HG03469 (cell line): ENCODE data around the gene KRTAP13-2.

Experiments
- ATAC-seq: cut with Tn5 transposase; IDR thresholded peaks from one replicate; pipeline ENCODE4 v1.9.1; 2021; ENCODE audit warnings: mild to moderate bottlenecking, moderate library complexity, moderate number of reproducible peaks; ENCODE audit not compliant: unreplicated experiment

KRTAP13-2 gene

DNA sequence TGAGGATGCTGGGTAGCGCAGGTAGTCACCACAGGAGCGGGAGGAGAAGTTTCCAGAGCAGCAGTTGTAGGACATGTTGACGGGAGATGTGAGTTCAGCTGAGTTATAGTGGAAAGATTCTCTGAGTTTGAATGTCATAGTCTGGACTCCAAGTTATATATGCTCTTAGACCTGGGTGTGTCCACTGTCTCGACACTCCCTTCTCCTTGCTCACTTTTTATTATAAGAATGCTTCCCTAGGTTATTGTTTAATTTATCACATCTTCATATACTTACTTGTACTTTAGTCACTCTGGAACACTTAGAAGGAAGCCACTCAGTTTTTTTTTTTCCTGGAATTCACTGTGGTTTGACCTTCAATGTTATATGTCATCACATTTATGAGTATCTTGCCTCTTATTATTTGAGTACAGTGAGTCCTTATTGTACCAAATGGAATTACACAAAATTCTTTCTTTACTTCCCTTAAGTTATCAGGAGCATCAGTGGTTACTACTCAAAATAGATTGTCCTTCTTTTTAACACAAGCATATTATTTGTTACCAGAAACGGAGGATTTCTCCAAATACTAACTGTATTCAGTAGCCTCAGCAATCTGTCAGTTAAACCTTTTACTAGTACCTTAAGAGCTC, at the start of gene KRTAP13-2:
Gene KRTAP13-2 (minus strand): TSS at position 133 of the 632 bp plus-strand sequence. CDS start 58 bp downstream, at position 75.
- no peak for ATAC-seq

DNA sequence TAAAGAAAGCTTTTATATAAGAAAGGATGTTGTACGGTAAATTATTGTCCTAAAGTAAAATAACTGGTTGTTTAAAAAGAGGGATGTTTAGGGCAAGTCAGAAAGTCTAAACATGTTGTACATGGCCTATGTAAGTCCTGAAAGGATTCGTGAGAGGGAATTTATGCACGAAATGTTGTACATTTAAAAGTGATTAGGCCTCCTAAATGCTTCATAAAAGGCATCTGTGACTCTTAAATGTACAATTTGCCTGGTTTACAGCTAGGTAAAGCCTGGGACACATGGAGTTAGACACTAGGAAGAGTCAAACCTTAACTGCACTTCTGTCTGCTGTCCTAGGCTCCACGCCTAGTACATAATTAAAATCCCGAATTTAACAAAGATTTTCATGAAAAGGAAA, 43.9 kb upstream of the KRTAP13-2 start:
- no peak for ATAC-seq

DNA sequence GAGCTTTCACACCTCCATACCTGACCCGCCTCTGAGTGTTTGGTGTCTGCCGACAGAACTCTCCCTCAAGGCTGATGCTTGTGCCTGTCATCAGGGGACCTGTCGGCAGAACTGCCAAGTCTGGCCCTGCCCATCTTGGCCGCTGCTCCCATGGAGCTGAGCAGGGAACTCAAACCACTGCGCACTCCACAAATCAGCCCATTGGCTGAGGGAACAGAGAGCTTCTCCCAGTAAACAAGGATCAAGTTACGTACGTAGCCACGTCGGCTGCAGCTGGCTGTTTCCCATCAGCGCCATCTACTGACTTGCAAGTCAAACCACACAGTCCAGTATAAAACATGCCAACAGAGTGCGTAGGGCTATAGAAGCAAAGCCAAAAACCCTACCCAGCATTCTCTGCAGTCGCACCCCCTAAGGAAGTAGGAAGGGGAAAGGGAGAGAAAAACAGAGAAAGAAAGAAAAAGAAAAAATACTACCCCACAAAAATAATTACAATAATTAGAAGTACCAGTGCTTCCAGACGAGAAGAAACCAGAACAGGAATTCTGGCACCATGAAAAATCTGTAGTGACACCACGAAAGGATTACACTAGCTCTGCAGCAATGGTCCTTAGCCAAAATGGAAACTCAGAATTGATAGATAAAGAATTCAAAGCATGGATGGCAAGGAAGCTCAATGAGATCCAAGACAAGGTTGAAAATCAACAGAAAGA, 36.9 kb upstream of the KRTAP13-2 start:
- no peak for ATAC-seq

GRCh38 chr21:30395731-30396130, 23.7 kb upstream of the KRTAP13-2 start, which contains the start of gene KRTAP13-1:
TSS of gene KRTAP13-1 (plus strand) at chr21:30396031. CDS start at chr21:30396087, 56 bp downstream.
- ATAC-seq: no peak

GRCh38 chr21:30391492-30392025, 19.5 kb upstream of the KRTAP13-2 start:
- no peak for ATAC-seq

DNA sequence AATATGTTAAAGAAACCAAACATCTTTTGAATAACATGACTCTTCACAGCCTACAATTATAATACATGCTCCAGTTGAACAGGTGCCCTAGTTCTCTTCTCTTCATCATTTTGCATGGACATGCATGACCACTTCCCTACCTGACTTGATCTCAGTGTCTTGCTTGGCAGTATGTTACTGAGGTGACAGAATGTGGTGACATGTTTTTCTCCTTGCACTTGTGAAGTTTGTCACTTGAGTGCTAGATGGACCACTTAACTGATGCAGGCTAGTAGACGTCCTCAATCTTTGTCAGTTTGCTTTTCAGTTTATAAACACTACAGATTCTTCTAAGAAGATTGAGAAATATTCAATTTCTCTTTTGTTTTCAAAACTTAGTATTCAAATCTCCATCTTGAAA, 10.1 kb upstream of the KRTAP13-2 start:
- ATAC-seq: no peak

DNA sequence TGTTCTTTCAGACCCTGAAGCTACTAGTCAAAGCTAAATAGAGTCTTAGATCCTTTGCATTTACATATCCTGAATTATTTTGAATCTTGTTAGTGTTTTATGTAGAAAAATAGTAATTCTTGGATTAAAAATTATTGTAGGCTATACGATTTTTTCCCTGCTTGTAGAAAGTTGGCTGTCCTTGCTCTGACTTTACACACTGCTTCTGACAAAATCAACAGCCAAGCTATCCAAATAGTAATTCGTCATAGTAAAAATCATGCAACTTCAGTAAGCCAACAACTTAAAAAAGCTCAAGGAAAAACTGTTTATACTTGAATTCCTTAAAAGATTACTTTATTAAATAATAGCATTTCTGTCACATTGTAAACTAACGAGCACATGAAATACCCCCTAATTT, 16.2 kb downstream of the KRTAP13-2 start:
- no peak for ATAC-seq

DNA sequence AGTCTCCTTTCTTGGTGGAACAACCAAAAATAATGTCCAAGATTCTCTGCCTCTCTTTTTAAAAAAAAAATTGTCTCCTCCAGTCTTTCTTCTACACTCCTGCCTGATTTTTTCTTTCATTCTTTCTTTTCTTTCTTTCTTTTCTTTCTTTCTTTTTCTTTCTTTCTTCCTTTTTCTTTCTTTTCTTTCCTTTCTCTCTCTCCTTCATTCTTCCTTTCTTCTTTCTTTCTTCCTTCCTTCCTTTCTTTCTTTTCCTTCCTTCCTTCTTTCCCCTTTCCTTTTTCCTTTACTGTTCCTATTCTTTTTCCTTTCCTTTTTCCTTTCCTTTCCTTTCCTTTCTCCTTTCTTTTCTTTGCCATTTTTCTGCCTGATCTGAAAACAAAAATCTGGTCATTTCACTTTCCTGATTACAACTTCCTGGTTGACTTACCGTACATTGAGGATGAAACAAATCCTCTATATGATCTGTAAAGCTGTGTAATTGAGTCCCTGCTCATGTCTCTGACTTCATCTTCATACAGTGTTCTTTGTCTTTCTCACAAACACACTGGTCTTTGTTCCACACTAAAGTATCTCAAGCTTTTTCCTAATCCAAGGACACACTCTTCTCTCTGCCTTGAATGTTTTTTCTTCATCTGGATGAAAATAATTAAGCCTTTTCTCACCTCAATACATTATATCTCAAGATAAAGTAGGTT, 17.6 kb downstream of the KRTAP13-2 start:
- ATAC-seq: no peak

DNA sequence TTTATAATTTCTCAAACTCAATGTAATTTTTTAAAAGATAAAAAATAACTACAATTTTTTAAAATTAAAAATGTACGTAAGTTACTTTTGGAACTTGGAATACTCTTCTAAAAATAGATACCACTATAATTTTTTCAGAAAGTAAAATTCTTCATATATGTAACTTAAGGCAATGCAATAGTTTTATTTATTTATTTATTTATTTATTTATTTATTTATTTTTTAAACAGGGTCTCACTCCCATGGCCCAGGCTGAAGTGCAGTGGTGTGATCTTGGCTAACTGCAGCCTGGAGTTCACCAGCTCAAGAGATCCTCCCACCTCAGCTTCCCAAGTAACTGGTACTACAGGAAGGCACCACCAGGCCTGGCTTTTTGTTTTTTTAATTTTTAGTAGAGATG, 20.5 kb downstream of the KRTAP13-2 start:
- no peak for ATAC-seq

- ATAC-seq: no peak
These were observed 22.5 kb downstream of the KRTAP13-2 start for GRCh38 chr21:30349572-30349971.

DNA sequence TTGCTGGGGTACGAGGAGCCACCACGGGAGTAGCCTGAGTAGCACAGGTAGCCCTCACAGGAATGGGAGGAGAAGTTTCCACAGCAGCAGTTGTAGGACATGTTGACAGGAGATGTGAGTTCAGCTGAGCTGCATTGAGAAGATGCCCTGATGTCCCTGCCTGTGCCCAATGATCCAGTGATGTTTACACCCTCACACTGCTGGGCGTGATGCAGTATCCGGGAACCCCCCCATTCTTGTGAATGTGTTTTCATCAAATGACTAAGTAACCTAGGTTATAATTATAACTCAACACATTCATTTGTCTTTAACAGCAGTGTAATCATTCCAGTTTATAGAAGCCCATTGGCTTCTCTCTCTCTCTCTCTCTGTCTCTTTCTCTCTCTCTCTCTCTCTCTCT, 23.6 kb downstream of the KRTAP13-2 start, which contains the start of gene KRTAP23-1:
Gene KRTAP23-1 (minus strand): TSS at position 101 of the 400 bp plus-strand sequence. CDS start 0 bp downstream, at position 101.
- ATAC-seq: no peak

DNA sequence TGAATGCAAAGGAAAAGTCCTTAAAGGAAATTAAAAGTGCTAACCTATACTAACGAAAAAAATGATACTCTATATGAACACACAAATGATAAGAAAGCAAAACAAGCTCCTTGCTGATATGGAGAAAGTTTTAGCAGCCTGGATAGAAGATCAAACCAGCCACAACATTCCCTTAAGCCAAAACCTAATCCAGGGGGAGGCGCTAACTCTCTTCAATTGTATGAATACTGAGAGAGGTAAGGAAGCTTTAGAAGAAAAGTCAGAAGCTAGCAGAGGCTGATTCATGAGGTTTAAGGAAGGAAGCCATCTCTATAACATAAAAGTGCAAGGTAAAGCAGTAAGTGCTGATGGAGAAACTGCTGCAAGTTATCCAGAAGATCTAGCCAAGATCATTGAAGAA, 27.1 kb downstream of the KRTAP13-2 start:
- no peak for ATAC-seq

GRCh38 chr21:30340714-30341573, 31.1 kb downstream of the KRTAP13-2 start:
- ATAC-seq: no peak

- no peak for ATAC-seq
These were observed 33.4 kb downstream of the KRTAP13-2 start for GRCh38 chr21:30338717-30339116.

- ATAC-seq: no peak
These were observed 34.3 kb downstream of the KRTAP13-2 start for GRCh38 chr21:30337772-30338171.

- ATAC-seq: no peak
These were observed 34.8 kb downstream of the KRTAP13-2 start, which contains the start of gene KRTAP27-1 for GRCh38 chr21:30337276-30337744. TSS of gene KRTAP27-1 (minus strand) at chr21:30337694. CDS start at chr21:30337668, 26 bp downstream.

DNA sequence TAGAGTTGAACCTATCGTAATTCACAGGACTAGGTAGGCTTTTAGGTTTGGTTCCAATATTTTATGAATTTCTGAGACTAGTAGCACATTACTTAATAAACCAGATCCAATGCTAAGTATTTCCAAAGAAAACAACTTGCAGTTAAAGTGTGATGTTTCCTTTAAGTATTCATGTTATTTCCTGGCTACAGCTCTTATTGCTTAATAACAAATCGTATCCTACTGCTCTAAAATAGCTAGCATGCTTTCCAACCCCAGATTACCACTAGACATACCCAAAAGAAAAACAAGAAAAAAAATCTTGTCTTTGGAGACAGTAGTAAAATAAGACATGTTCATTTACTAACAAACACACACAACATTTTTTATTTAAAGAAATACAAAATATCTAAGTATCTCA, 35.5 kb downstream of the KRTAP13-2 start:
- no peak for ATAC-seq

- no peak for ATAC-seq
These were observed 38.3 kb downstream of the KRTAP13-2 start for GRCh38 chr21:30333736-30334135.

- no peak for ATAC-seq
These were observed 39.4 kb downstream of the KRTAP13-2 start for GRCh38 chr21:30332681-30333080.

- ATAC-seq: no peak
These were observed 42.7 kb downstream of the KRTAP13-2 start for GRCh38 chr21:30329203-30329875.
